HG03103 (cell line): Measurements from ENCODE around the gene PAM16.
"Not testable (repeated sequence)": the region's sequence is repeated elsewhere in the genome, so short reads cannot be mapped to it uniquely, and the experiment has no call there.

ENCODE experiments used
- ATAC-seq: cut with Tn5 transposase; IDR thresholded peaks from one replicate; pipeline ENCODE4 v1.9.1; 2021; ENCODE audit warnings: low read depth; ENCODE audit not compliant: unreplicated experiment

PAM16 gene

DNA sequence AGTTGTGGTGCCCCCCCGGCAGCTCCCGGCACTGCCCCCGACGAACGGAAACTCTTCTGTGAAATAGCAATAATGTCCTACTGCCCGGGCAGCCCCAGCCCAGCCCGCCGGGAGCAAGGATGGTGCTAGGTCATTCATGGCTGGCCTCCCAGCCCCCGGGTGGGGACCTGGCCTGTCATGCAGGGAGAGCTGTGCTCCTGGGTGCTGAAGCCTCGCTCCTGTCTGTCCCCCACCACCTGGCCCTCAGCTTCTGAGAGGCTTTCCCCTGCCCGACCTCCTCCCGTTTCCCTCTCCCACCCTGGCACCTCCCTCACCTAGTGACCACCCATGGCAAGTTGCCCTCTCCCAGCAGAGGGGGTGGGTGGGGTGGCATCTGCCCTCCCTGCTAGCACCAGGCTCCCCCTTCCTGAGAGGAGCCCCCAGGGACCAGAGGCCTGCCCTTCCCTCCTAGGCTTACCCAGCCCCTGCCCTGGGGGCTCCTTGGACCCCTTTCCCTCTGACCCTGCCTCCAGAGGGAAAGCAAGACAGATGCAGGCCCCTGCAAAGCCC, 13.5 kb downstream of the PAM16 start:
- ATAC-seq: no peak

GRCh38 chr16:4336701-4337539, 14.2 kb downstream of the PAM16 start:
- no peak for ATAC-seq

DNA sequence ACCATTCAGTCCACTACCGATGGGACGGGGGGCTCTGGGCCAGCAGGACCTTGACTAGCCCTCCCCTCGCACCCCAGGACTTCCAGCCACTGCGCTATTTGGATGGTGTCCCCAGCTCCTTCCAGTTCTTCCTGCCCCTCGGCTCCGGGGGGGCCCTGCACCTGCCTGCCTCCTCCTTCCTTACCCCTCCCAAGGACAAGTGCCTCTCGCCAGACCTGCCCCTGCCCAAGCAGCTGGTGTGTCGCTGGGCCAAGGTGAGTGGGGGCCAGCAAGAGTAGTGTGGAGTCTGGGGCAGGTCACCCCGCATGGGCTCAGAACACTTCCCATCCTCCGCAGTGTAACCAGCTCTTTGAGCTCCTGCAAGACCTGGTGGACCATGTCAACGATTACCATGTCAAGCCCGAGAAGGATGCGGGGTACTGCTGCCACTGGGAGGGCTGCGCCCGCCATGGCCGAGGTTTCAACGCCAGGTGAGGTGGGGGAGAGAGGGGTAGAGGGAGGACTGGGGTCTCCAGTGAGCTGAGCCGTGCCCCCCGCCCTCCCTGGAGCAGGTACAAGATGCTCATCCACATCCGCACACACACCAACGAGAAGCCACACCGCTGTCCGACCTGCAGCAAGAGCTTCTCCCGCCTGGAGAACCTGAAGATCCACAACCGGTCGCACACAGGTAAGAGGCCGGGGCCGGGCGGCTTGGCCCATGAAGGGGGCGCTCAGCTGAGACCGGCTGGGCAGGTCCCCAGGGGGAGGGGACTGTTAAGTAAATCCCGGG, 16.2 kb downstream of the PAM16 start:
- ATAC-seq: no peak

- not testable (repeated sequence) for ATAC-seq
Observed at GRCh38 chr16:4333714-4334113, 17.4 kb downstream of the PAM16 start.

DNA sequence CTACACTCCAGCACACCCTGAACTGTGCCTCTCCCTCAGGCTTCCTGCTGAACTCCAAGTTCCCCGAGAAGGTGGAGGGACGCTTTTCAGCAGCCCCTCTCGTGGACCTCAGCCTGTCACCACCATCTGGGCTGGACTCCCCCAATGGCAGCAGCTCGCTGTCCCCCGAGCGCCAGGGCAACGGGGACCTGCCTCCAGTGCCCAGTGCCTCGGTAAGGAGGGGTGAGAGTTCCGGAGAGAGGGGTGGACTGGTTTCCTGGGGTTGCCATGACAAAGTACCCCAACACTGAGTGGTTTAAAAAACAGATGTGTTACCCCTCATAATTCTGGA, 17.8 kb downstream of the PAM16 start:
- no peak for ATAC-seq

- ATAC-seq: no peak
Observed at GRCh38 chr16:4332623-4333307, 18.4 kb downstream of the PAM16 start.

GRCh38 chr16:4332083-4332482, 19.0 kb downstream of the PAM16 start:
- ATAC-seq: no peak

DNA sequence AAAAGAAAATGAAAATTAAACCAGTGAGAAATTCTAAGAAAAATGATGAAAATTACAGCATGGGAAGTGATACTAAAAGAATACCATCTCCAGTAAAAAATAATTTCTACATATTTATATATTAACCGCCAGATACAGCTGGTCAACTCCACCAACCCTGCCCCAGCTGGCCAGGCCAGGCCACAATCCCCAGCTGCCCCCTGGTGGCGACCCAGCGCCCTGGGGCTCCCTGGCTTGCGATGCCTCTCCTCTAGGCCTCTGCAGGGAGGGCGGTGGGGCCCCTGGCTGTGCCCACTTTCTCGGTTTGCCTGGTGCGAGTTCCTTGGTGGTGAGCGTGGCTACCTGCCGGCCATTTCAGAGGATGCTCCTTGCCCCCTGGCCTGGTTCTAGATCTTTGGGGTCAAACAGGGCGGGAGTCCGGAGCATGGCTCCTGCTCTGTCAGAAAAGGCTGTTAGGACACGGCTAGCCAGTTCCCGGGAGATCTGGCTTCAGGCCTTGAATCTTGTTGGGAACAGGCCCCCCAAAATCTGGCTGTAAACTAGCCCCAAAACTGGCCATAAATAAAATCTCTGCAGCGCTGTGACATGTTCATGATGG, 20.7 kb downstream of the PAM16 start:
- no peak for ATAC-seq

DNA sequence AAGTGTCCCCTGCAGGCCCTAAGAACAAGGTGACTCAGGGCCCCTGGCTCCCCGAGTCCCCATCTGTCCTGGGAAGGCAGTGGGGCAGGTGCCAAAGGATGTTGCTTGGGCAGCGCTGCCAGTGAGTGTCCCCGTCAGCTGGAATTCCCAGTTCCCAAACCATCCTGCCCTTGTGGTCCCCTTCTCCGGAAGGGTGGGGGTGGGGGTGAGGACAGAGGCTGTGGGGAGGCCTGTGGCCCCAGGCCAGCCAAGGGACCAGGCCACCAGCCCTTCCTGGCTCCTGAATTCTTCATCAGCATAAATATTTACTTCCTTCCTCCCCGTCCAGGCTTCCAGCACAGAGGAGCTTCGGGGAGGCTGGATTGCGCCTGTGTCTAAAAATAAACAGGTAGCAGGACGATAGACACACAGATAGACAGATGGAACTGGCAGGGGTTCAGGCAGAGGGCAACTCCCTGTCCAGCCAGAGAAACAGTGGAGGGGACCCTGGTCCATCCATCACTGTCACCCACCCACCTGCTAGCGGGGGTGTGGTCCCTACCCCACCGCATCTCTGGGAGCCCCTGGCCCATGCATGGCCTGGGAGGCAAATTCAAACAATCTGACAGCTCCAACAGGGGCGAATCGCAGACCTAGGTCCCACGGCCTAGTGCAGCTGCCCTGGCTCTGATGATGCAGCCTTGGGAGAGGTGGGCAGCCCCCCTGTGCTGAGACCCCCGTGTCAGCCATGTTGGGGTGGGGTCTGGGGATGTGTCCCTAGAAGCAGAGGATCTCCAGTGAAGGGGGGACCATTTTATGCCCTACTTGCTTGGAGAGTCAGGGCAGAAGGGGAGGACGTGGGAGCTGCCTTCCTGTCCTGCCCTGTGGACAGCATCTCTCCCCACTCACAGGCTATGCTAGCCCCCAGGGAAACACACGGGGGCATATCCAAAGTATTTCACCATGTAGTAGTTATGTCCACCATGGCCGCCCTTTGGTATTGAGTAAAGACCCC, 22.0 kb downstream of the PAM16 start:
- no peak for ATAC-seq

GRCh38 chr16:4328046-4328781, 22.9 kb downstream of the PAM16 start:
- ATAC-seq: no peak

- no peak for ATAC-seq
Observed at GRCh38 chr16:4327386-4328045, 23.6 kb downstream of the PAM16 start.

DNA sequence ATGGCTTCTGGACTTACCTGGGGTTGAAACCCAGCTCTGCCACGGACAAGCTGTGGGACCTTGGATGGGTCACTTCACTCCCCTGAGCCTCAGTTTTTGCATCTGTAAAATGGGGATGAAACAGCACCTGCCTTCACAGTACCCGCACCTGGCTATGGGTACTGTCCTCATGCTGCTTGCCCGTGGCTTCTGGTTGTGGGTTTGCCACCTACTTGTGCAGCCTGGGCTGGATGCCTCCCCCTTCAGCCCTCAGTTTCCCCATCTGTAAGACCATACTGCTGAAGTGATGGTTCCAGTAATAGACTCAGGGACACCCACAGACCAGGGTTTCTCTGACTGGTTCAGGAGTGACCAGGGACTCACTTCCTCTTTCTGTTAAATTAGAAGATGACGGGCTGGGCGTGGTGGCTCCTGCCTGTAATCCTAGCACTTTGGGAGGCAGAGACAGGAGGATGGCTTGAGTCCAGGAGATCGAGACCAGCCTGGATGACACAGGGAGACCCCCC, 25.8 kb downstream of the PAM16 start:
- no peak for ATAC-seq

- ATAC-seq: no peak
Observed at GRCh38 chr16:4324492-4325252, 26.4 kb downstream of the PAM16 start.

DNA sequence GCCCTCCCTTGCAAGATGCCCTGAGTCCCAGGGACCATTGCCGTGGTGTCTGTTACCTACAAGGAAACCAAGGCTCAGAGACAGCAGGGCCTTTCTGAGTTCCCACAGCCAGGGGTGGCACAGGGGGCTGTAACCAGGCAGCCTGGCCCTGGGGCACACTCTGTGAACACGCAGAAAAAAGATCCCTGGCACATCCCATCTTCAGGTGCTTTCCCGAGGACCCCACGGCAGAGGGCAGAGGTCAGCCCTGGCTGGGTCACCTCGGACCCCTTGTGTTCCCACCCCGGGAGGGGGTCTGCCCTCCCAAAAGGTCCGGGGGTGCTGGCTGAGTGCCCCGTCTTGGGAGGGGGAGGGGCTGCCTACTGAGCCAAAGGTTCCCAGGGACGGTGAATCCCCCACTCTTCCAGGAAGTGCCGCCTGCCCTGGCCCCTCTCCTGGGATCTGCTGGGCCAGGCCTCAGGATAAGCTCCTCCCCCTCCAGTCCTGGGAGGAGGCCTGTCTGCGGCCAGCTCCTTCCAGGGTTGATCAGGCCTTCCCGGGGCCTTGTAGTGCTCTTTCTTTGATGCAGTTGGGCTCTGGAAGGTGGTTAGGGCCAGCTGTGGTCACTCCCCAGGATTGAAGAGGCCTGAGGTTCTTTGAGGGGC, 27.2 kb downstream of the PAM16 start:
- no peak for ATAC-seq

GRCh38 chr16:4323071-4323844, 27.9 kb downstream of the PAM16 start:
- no peak for ATAC-seq
